ENCODE data around the gene ITLN1. TPM values are rescaled to one million over a fixed set of nuclear protein-coding genes. Genes with fewer than 3 reads are reported as not detected.

Gene ITLN1
- polyA plus RNA-seq, 1 donor (not counting 4 experiments of a cell fraction or from before 2014, with no cell fraction given) = not detected

DNA sequence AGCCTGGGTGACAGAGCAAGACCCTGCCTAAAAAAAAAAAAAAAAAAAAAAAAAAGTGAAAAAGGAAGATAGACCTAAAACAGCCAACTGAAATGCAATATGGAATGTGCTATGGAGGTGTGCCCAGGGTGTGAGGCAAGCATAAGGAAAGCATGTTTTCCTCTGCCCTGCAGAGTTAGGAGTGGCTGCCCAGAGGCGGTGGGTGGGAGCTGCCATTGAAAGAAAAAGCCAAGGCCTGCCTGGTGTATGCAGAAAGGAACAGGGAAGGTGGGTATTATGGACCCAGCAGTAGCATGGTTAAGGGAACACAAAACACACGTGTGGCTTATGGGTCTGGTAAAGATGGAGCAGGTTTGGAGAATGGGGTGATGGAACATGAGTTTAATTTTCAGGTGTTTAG is 31.2 kb downstream of the ITLN1 start:
- peaks cover 2% of the 10 kb centered on the region for H3K4me1 ChIP-seq (ENCODE audit: control insufficient read depth, extremely low read depth, insufficient read depth, low read length)
- H4K20me1 ChIP-seq (ENCODE audit: control insufficient read depth, extremely low read depth, insufficient read depth, low read length) = no peaks in the 10 kb centered on the region
- H3K4me2 ChIP-seq (ENCODE audit: control insufficient read depth, extremely low read depth, insufficient read depth, low read depth, low read length) = no peak overlapping the region
- H2AFZ ChIP-seq (ENCODE audit: control insufficient read depth, low read length) = no peak overlapping the region
- H3K9me3 ChIP-seq (ENCODE audit: control insufficient read depth, low read depth, low read length) = no peaks in the 10 kb centered on the region
- no peaks in the 10 kb centered on the region for H3K9me1 ChIP-seq (ENCODE audit: control insufficient read depth, extremely low read depth, insufficient read depth, low read length)
- dilution Hi-C loops (cut with MboI; ENCODE audit: extremely low pct_ligation_motif_present, low sequenced_read_pairs) = no loop called here
- peaks cover 3% of the 10 kb centered on the region for H3K27me3 ChIP-seq (ENCODE audit: control insufficient read depth, extremely low read depth, insufficient read depth, low read length)
- H3K4me3 ChIP-seq (ENCODE audit: control insufficient read depth in 2 of 3, extremely low read depth in 1 of 3, insufficient read depth in 2 of 3, low read depth in 1 of 3, low read length in 3 of 3) = no peak overlapping the region
- no peak for DNase-seq (ENCODE audit: low read depth, low spot score)
- no peak overlapping the region for H3K9ac ChIP-seq (ENCODE audit: control insufficient read depth, extremely low read depth, insufficient read depth, low read length)
- H3K27ac ChIP-seq (ENCODE audit: control insufficient read depth, insufficient read depth, low read length) = no peak overlapping the region
- no peaks in the 10 kb centered on the region for H3K36me3 ChIP-seq (ENCODE audit: control insufficient read depth in 2 of 2, extremely low read depth in 1 of 2, insufficient read depth in 2 of 2, low read length in 2 of 2)
- no peak for FAIRE-seq
- no peaks in the 10 kb centered on the region for H3K79me2 ChIP-seq (ENCODE audit: control insufficient read depth, insufficient read depth, low read length)
- TF ChIP-seq EZH2 (IDR thresholded peaks at IDR 0.05; ENCODE audit: low read length) = no peak
- TF ChIP-seq, protein P1, sequence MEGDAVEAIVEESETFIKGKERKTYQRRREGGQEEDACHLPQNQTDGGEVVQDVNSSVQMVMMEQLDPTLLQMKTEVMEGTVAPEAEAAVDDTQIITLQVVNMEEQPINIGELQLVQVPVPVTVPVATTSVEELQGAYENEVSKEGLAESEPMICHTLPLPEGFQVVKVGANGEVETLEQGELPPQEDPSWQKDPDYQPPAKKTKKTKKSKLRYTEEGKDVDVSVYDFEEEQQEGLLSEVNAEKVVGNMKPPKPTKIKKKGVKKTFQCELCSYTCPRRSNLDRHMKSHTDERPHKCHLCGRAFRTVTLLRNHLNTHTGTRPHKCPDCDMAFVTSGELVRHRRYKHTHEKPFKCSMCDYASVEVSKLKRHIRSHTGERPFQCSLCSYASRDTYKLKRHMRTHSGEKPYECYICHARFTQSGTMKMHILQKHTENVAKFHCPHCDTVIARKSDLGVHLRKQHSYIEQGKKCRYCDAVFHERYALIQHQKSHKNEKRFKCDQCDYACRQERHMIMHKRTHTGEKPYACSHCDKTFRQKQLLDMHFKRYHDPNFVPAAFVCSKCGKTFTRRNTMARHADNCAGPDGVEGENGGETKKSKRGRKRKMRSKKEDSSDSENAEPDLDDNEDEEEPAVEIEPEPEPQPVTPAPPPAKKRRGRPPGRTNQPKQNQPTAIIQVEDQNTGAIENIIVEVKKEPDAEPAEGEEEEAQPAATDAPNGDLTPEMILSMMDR (optimal IDR thresholded peaks at IDR 0.05 in 1 of 3, IDR thresholded peaks at IDR 0.05 in 1 of 3, conservative IDR thresholded peaks at IDR 0.05 in 1 of 3; ENCODE audit: extremely low read depth in 1 of 3, insufficient read depth in 2 of 3, low read length in 3 of 3) = no peak

DNA sequence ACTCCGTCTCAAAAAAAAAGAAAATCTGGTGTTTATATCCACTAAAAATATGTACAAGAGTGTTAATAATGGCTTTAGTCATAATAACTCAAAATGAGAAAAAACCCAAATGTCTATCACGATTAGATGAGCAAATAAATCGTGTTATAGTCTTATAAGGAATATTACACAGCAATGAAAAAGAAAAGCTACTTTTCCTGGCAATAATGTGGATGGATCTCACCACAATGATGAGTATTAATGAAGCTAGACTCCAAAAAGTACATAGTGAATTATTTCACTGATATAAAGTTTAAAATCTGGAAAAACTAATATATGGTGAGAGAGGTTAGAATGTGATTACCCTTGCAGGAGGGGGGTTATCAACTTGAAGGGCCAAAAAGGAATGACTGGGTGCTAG is 32.0 kb downstream of the ITLN1 start:
- DNase-seq (ENCODE audit: low read depth, low spot score) (no peak), FAIRE-seq (no peak)
- H3K9ac ChIP-seq (ENCODE audit: control insufficient read depth, extremely low read depth, insufficient read depth, low read length) = no peak overlapping the region
- TF ChIP-seq EZH2 (IDR thresholded peaks at IDR 0.05; ENCODE audit: low read length) = no peak
- H3K79me2 ChIP-seq (ENCODE audit: control insufficient read depth, insufficient read depth, low read length) = no peaks in the 10 kb centered on the region
- H3K27ac ChIP-seq (ENCODE audit: control insufficient read depth, insufficient read depth, low read length) = no peak overlapping the region
- no peak overlapping the region for H2AFZ ChIP-seq (ENCODE audit: control insufficient read depth, low read length)
- H3K9me1 ChIP-seq (ENCODE audit: control insufficient read depth, extremely low read depth, insufficient read depth, low read length) = no peaks in the 10 kb centered on the region
- H3K36me3 ChIP-seq (ENCODE audit: control insufficient read depth in 2 of 2, extremely low read depth in 1 of 2, insufficient read depth in 2 of 2, low read length in 2 of 2) = no peaks in the 10 kb centered on the region
- dilution Hi-C loops (cut with MboI; ENCODE audit: extremely low pct_ligation_motif_present, low sequenced_read_pairs) = no loop called here
- H3K4me2 ChIP-seq (ENCODE audit: control insufficient read depth, extremely low read depth, insufficient read depth, low read depth, low read length) = no peak overlapping the region
- H3K4me1 ChIP-seq (ENCODE audit: control insufficient read depth, extremely low read depth, insufficient read depth, low read length) = peaks cover 2% of the 10 kb centered on the region
- H3K4me3 ChIP-seq (ENCODE audit: control insufficient read depth in 2 of 3, extremely low read depth in 1 of 3, insufficient read depth in 2 of 3, low read depth in 1 of 3, low read length in 3 of 3) = no peak overlapping the region
- no peaks in the 10 kb centered on the region for H4K20me1 ChIP-seq (ENCODE audit: control insufficient read depth, extremely low read depth, insufficient read depth, low read length)
- H3K9me3 ChIP-seq (ENCODE audit: control insufficient read depth, low read depth, low read length) = no peaks in the 10 kb centered on the region
- H3K27me3 ChIP-seq (ENCODE audit: control insufficient read depth, extremely low read depth, insufficient read depth, low read length) = peaks cover 3% of the 10 kb centered on the region

DNA sequence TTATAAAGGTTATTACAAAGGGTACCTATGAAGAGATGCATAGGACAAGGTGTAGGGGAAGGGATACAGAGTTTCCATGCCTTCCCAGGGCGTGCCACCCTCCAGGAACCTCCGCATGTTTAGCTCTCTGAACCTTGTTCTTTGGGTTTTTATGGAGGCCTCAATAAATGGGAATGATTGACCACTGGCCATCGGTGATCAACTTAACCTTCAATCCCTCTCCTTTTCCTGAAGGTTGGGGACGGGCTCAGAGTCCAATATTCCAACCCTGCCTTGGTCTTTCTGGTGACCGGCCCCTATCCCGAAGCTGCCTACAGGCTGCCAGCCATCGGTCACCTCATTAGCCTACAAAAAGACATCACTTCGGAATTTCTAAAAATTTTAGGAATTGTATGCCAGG is 34.0 kb downstream of the ITLN1 start:
- Histone ChIP-seq H3K36me3 (ENCODE audit: control insufficient read depth in 2 of 2, extremely low read depth in 1 of 2, insufficient read depth in 2 of 2, low read length in 2 of 2) (no peaks in the 10 kb centered on the region), H3K4me3 (ENCODE audit: control insufficient read depth in 2 of 3, extremely low read depth in 1 of 3, insufficient read depth in 2 of 3, low read depth in 1 of 3, low read length in 3 of 3) (no peak overlapping the region), H3K27ac (ENCODE audit: control insufficient read depth, insufficient read depth, low read length) (no peak overlapping the region), H3K4me1 (ENCODE audit: control insufficient read depth, extremely low read depth, insufficient read depth, low read length) (peaks cover 2% of the 10 kb centered on the region), H3K9me3 (ENCODE audit: control insufficient read depth, low read depth, low read length) (no peaks in the 10 kb centered on the region), H2AFZ (ENCODE audit: control insufficient read depth, low read length) (no peak overlapping the region), H3K9ac (ENCODE audit: control insufficient read depth, extremely low read depth, insufficient read depth, low read length) (no peak overlapping the region), H3K27me3 (ENCODE audit: control insufficient read depth, extremely low read depth, insufficient read depth, low read length) (peaks cover 3% of the 10 kb centered on the region), H3K9me1 (ENCODE audit: control insufficient read depth, extremely low read depth, insufficient read depth, low read length) (no peaks in the 10 kb centered on the region), H4K20me1 (ENCODE audit: control insufficient read depth, extremely low read depth, insufficient read depth, low read length) (no peaks in the 10 kb centered on the region), H3K4me2 (ENCODE audit: control insufficient read depth, extremely low read depth, insufficient read depth, low read depth, low read length) (no peak overlapping the region), H3K79me2 (ENCODE audit: control insufficient read depth, insufficient read depth, low read length) (no peaks in the 10 kb centered on the region)
- FAIRE-seq (no peak), DNase-seq (ENCODE audit: low read depth, low spot score) (no peak)
- TF ChIP-seq, protein P1 (optimal IDR thresholded peaks at IDR 0.05 in 1 of 3, IDR thresholded peaks at IDR 0.05 in 1 of 3, conservative IDR thresholded peaks at IDR 0.05 in 1 of 3; ENCODE audit: extremely low read depth in 1 of 3, insufficient read depth in 2 of 3, low read length in 3 of 3) = no peak
- TF ChIP-seq EZH2 (IDR thresholded peaks at IDR 0.05; ENCODE audit: low read length) = no peak
- dilution Hi-C loops (cut with MboI; ENCODE audit: extremely low pct_ligation_motif_present, low sequenced_read_pairs) = no loop called here

Measured in keratinocyte (primary cell).